ENCODE results near the gene PLCL1. TPM values are rescaled to one million over a fixed set of nuclear protein-coding genes. Genes with fewer than 3 reads are reported as not detected.

Gene PLCL1
- total and polyA plus RNA-seq, 7 donors: 4.3 to 25.4 (median 12.6) TPM

DNA sequence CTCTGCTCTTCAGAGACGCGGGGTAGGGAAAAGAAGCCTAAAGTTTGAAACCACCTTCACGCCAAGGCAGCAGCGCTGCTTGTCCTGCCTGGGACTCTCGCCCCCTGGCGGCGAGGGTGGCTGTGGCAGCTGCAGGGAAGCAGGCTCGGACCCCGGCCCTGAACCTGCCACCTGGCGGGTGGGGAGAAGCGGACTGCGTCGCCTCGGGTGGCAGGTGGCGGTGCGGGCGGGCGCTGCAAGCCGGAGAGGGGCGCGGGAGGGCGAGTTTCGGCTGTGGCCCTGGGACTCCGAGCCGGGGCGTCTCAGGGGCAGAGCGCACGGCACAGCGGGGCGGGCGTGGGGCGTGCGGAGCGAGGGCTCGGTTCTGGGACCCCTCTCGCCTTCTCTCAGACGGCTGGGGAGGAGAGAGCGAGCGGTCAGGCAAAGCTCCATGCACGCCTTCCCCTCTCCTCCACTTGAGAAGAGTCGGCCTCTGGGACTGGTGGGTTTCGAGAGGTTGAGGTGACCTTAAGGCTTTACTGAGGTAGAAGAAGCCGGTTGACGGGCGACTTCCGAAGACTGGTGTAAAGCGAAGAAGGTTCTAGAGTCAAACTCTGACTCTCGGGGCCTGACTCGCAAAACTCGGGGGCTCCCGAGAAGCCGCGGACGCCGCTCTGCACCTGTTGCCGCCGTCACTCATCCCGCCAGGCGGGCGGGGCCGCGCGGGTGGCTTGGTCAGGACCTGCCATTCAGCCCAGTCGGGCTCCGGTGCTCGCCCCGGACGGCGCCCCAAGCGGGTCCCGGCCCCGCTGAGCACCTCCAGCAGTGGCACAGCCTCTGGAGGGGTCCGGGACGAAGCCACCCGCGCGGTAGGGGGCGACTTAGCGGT lies 18.1 kb upstream of the PLCL1 start:
- Histone ChIP-seq H3K36me3 (ENCODE audit: insufficient read depth in 1 of 2, low read depth in 1 of 2) (no peaks in the 10 kb centered on the region), H3K4me3 (peak overlapping the region; percentile 75), H3K27ac (peak overlapping the region; percentile 93), H3K9me3 (no peaks in the 10 kb centered on the region), H3K27me3 (ENCODE audit: insufficient read depth in 3 of 3, low read length in 2 of 3) (no peaks in the 10 kb centered on the region), H3K4me1 (no peaks in the 10 kb centered on the region)
- peak; percentile 95 to 98 (median 96) for ATAC-seq
- TF ChIP-seq, protein P1, sequence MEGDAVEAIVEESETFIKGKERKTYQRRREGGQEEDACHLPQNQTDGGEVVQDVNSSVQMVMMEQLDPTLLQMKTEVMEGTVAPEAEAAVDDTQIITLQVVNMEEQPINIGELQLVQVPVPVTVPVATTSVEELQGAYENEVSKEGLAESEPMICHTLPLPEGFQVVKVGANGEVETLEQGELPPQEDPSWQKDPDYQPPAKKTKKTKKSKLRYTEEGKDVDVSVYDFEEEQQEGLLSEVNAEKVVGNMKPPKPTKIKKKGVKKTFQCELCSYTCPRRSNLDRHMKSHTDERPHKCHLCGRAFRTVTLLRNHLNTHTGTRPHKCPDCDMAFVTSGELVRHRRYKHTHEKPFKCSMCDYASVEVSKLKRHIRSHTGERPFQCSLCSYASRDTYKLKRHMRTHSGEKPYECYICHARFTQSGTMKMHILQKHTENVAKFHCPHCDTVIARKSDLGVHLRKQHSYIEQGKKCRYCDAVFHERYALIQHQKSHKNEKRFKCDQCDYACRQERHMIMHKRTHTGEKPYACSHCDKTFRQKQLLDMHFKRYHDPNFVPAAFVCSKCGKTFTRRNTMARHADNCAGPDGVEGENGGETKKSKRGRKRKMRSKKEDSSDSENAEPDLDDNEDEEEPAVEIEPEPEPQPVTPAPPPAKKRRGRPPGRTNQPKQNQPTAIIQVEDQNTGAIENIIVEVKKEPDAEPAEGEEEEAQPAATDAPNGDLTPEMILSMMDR (IDR thresholded peaks at IDR 0.05): peak; percentile 66
- DNase-seq: peak; percentile 80 to 92
- WGBS, 3 donors: 3 to 4% (median 4%) methylated on average over 72 to 79 of the region's 79 CpGs
- intact Hi-C loops (cut with DNase I): loop anchor here in 1 of 2 donors (5.0 kb wide), 1 partner anchor 79 kb away; the partner anchor contains the start of gene MARS2

DNA sequence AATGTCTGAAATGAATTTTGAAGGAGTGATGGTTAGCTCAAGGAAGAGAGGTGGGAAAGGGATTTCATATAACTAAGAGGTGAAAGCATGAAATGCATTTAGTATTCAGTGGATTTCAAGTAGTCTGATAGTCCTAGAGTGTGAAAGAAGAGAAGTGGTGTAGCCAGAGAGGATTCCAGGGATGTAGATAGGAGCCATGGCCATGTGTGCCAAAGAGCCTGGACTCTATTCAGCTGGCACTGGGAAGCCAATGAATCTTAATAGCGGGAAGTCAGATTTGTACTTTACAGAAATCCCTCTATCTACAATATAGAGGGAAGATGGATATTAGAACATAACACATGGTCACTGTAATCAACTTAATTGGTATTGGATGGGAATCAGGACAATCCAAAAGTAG lies 10.9 kb upstream of the PLCL1 start:
- Histone ChIP-seq H3K4me1 (no peaks in the 10 kb centered on the region), H3K27ac (no peak overlapping the region), H3K9me3 (no peaks in the 10 kb centered on the region), H3K4me3 (no peak overlapping the region), H3K36me3 (ENCODE audit: insufficient read depth in 1 of 2, low read depth in 1 of 2) (no peaks in the 10 kb centered on the region), H3K27me3 (ENCODE audit: insufficient read depth in 3 of 3, low read length in 2 of 3) (no peaks in the 10 kb centered on the region)
- intact Hi-C loops (cut with DNase I): no loop called here
- DNase-seq (no peak), ATAC-seq (peak in 2 of 4 donors; percentile 46 to 52)
- 25 to 58% (median 37%) methylated on average over 1 of the region's 1 CpG for WGBS, 3 donors
- TF ChIP-seq, protein P1 (IDR thresholded peaks at IDR 0.05): no peak

DNA sequence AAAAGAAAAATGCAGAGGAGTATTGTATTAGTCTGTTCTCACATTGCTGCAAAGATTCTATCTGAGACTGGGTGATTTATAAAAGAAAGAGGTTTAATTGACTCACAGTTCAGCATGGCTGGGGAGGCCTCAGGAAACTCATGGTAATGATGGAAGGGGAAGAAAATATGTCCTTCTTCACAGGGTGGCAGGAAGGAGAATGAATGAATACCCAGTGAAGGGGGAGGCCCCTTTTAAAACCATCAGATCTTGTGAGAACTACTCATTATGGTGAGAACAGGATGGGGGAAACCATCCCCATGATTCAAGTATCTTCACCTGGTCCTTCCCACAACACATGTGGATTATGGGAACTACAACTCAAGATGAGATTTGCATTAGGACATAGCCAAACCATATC lies 9.1 kb upstream of the PLCL1 start:
- TF ChIP-seq, protein P1 (IDR thresholded peaks at IDR 0.05): no peak
- intact Hi-C loops (cut with DNase I): loop anchor here in 1 of 2 donors (5.0 kb wide), 1 partner anchor 502 kb away; no protein-coding TSS in a partner anchor

DNA sequence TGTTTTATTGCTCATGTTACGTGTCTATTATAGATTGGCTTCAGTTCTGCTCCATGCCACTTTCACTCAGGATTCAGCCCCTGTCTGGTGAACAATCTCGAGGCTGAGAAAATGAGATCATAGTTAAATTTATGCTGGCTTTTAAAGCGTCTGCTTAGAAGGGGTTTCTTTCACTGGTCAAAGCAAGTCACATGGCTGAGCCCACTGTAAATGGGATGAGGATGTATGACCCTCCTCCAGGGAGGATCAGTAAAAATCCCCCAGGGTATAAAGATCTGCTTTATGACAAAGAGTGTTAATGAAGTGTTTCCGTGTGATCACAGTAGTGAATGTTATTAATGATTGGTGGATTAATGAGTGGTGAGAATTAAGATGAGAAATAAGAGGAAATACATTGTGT lies 6.2 kb upstream of the PLCL1 start:
- no peaks in the 10 kb centered on the region for H3K36me3 ChIP-seq (ENCODE audit: insufficient read depth in 1 of 2, low read depth in 1 of 2)
- intact Hi-C loops (cut with DNase I): loop anchor here in 1 of 2 donors (5.0 kb wide), 1 partner anchor 499 kb away; no protein-coding TSS in a partner anchor
- H3K9me3 ChIP-seq: no peaks in the 10 kb centered on the region
- H3K27me3 ChIP-seq (ENCODE audit: insufficient read depth in 3 of 3, low read length in 2 of 3): no peaks in the 10 kb centered on the region
- DNase-seq (no peak), ATAC-seq (peak; percentile 46 to 76 (median 68))
- peaks cover 10% of the 10 kb centered on the region for H3K4me1 ChIP-seq
- WGBS, 3 donors: 29 to 49% (median 47%) methylated on average over 4 of the region's 4 CpGs
- H3K27ac ChIP-seq: peak overlapping the region; percentile 38
- no peak overlapping the region for H3K4me3 ChIP-seq
- TF ChIP-seq, protein P1 (IDR thresholded peaks at IDR 0.05): no peak

More for the DNA sequence above, 9.1 kb upstream of the PLCL1 start:
- ATAC-seq: no peak
- no peaks in the 10 kb centered on the region for H3K27me3 ChIP-seq (ENCODE audit: insufficient read depth in 3 of 3, low read length in 2 of 3)
- H3K9me3 ChIP-seq: no peaks in the 10 kb centered on the region
- H3K4me1 ChIP-seq: peaks cover 6% of the 10 kb centered on the region
- no peak for DNase-seq
- no peaks in the 10 kb centered on the region for H3K36me3 ChIP-seq (ENCODE audit: insufficient read depth in 1 of 2, low read depth in 1 of 2)
- H3K4me3 ChIP-seq: no peak overlapping the region
- no peak overlapping the region for H3K27ac ChIP-seq
